Transverse colon (tissue), 4 donors: ENCODE measurements around the gene UGT8. TPM values are rescaled to one million over a fixed set of nuclear protein-coding genes. Genes with fewer than 3 reads are reported as not detected.

ENCODE experiments used
- DNase-seq: peaks from one replicate; pipeline ENCODE4 v3.0.0-alpha.2; 2019
- H3K27ac ChIP-seq, 4 donors: fragments of 200-600 bp; sonication (generic); 2 replicates each; pipeline ENCODE4 v1.5.1; 2016 to 2018; ENCODE audit warnings: inconsistent platforms in 4 of 4
- H3K27me3 ChIP-seq: fragments of 200-600 bp; sonication (generic); 2 replicates; pipeline ENCODE4 v1.5.1; 2017; ENCODE audit warnings: inconsistent platforms
- H3K36me3 ChIP-seq, 4 donors: fragments of 200-600 bp; sonication (generic); 2 replicates each; pipeline ENCODE4 v1.5.1; 2017 to 2019; ENCODE audit warnings: inconsistent platforms in 4 of 4
- H3K4me1 ChIP-seq, 4 donors: fragments of 200-600 bp; sonication (generic); 2 replicates each; pipeline ENCODE4 v1.5.1; 2017 to 2020; ENCODE audit warnings: inconsistent platforms in 4 of 4
- H3K4me3 ChIP-seq, 4 donors: fragments of 200-600 bp; sonication (generic); 1 replicate in 1 of 4; 2 replicates in 3 of 4; pipeline versions ENCODE4 v1.5.1 to v1.6.1; 2017 to 2019; ENCODE audit warnings: inconsistent platforms in 4 of 4
- H3K9me3 ChIP-seq, 2 donors: fragments of 200-600 bp; sonication (generic); 2 replicates each; pipeline ENCODE4 v1.5.1; 2017 to 2019; ENCODE audit warnings: inconsistent platforms in 2 of 2
- EP300 ChIP-seq: sonication (generic); formaldehyde crosslinking; IDR thresholded peaks from one replicate; pipeline ENCODE4 v1.6.1; 2017; ENCODE audit warnings: antibody characterized with exemption, low read depth
- POLR2A ChIP-seq: fragments of 450-650 bp; IDR thresholded peaks from one replicate; pipeline ENCODE4 v1.6.1; 2016; ENCODE audit warnings: antibody characterized with exemption, mild to moderate bottlenecking, moderate library complexity
- POLR2AphosphoS5 ChIP-seq, 3 donors: sonication (generic); formaldehyde crosslinking; IDR thresholded peaks; one replicate each; pipeline ENCODE4 v1.6.1; 2016; ENCODE audit warnings: antibody characterized with exemption in 3 of 3
- WGBS, 2 donors: methylation state at CpG; one replicate each; pipeline ENCODE4 v1.1.5; 2018; ENCODE audit warnings: low coverage in 1 of 2; 5-methylcytosine and 5-hydroxymethylcytosine counted together
- in situ Hi-C, 4 donors: fragments of 200-750 bp; cut with MboI; loops; one replicate each; pipeline versions ENCODE4 v1.15.0 to v1.15.1; 2017; ENCODE audit warnings: low sequenced_read_pairs in 3 of 4, low pct_ligation_motif_present in 1 of 4, low pct_unique_long_range_greater_than_20kb in 1 of 4
- intact Hi-C: fragments of 100-400 bp; cut with DNase I; formaldehyde crosslinking; loops from one replicate; pipeline ENCODE4 v1.15.1; 2023; ENCODE audit warnings: low total_unique reads
- total RNA-seq, 4 donors: library from RNA; depleted of rRNA; stranded (reverse); fragments of >200 nt; gene quantifications; one replicate each; pipeline ENCODE4 v1.1.0, GENCODE V29; 2016
- TF ChIP-seq, protein P1 (sequence below), 5 experiments: fragments of 200-600 bp in 3 of 5; fragments of 450-650 bp in 2 of 5; sonication (generic) in 3 of 5; IDR thresholded peaks; 1 replicate in 2 of 5; 2 replicates in 3 of 5; pipeline ENCODE4 v1.5.1; 2016 to 2017; ENCODE audit warnings: antibody characterized with exemption in 5 of 5, inconsistent platforms in 3 of 5, mild to moderate bottlenecking in 2 of 5, moderate library complexity in 1 of 5

Gene UGT8
- total RNA-seq, 4 donors from 2014 or later = 41.0 to 63.6 (median 55.7) TPM

DNA sequence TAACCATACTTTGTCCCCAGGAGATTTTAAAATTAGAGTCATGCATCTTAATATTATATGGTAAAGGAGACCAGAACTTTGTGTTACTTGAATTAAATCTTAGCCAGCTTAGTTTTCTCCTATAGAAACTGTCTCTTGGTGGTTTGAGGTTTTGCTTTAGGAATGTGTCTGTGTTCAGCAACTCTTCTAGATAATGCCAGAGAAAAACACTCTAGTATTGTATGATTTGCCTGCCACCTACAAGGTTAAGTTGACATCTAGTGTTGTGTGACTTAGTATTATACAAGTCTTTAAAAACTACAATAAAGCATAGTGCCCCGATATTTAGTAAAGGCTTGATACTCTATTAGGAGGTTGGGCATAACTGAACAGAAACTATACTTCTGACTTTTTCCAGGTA is 2.1 kb downstream of the UGT8 start:
- TF ChIP-seq, protein P1, sequence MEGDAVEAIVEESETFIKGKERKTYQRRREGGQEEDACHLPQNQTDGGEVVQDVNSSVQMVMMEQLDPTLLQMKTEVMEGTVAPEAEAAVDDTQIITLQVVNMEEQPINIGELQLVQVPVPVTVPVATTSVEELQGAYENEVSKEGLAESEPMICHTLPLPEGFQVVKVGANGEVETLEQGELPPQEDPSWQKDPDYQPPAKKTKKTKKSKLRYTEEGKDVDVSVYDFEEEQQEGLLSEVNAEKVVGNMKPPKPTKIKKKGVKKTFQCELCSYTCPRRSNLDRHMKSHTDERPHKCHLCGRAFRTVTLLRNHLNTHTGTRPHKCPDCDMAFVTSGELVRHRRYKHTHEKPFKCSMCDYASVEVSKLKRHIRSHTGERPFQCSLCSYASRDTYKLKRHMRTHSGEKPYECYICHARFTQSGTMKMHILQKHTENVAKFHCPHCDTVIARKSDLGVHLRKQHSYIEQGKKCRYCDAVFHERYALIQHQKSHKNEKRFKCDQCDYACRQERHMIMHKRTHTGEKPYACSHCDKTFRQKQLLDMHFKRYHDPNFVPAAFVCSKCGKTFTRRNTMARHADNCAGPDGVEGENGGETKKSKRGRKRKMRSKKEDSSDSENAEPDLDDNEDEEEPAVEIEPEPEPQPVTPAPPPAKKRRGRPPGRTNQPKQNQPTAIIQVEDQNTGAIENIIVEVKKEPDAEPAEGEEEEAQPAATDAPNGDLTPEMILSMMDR (IDR thresholded peaks at IDR 0.05) = no peak
- TF ChIP-seq EP300 = no peak
- no peak for TF ChIP-seq POLR2A
- no peak for TF ChIP-seq POLR2AphosphoS5 (IDR thresholded peaks at IDR 0.05)
- Histone ChIP-seq H3K4me3 (no peak overlapping the region), H3K27me3 (peaks cover 19% of the 10 kb centered on the region), H3K27ac (peak overlapping the region; percentile 80 to 88 (median 86)), H3K36me3 (no peaks in the 10 kb centered on the region), H3K4me1 (peaks cover 0 to 46% (median 17%) of the 10 kb centered on the region in 4 donors), H3K9me3 (no peaks in the 10 kb centered on the region)
- intact Hi-C loops (no loop called here), in situ Hi-C loops (no loop called here)
- 42 to 64% methylated on average over 1 of the region's 1 CpG for WGBS, 2 donors
- no peak for DNase-seq

GRCh38 chr4:114601304-114602052 is 2.9 kb downstream of the UGT8 start:
- TF ChIP-seq EP300 (no peak), POLR2AphosphoS5 (IDR thresholded peaks at IDR 0.05) (no peak), POLR2A (no peak)
- TF ChIP-seq, protein P1 (IDR thresholded peaks at IDR 0.05) = no peak
- WGBS, 2 donors = 38 to 41% methylated on average over 4 to 5 of the region's 5 CpGs
- Histone ChIP-seq H3K27ac (peak overlapping the region in 2 of 4 donors; percentile 88), H3K4me1 (peaks cover 0 to 54% (median 23%) of the 10 kb centered on the region in 4 donors), H3K27me3 (peaks cover 19% of the 10 kb centered on the region), H3K36me3 (no peaks in the 10 kb centered on the region), H3K9me3 (no peaks in the 10 kb centered on the region), H3K4me3 (no peak overlapping the region)
- DNase-seq = no peak
- intact Hi-C loops = no loop called here
- in situ Hi-C loops = no loop called here

DNA sequence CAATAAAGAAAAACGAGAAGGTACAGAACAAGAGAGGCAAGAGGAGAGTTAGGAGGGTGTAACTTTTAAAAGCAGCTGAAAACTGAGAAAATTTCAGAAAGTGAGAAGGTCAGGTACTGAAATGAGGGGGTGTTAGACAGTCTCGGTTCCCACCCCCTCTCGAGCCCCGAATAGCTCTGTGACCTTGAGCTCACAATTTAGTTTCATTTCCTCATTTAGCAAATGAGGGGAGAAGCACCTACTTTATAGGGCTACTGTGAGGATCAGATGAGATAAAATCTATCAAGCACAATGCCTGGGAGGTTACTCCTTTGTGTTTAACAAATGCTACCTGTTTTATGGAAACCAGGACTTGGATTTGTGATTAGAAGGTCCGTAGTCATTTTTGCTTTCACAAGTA is 4.9 kb downstream of the UGT8 start:
- H3K4me3 ChIP-seq = peak overlapping the region in 1 of 4 donors; percentile 8
- peaks cover 2 to 66% (median 30%) of the 10 kb centered on the region in 4 donors for H3K4me1 ChIP-seq
- 42 to 53% methylated on average over 5 of the region's 5 CpGs for WGBS, 2 donors
- intact Hi-C loops (no loop called here), in situ Hi-C loops (no loop called here)
- peak overlapping the region; percentile 36 to 67 (median 48) for H3K27ac ChIP-seq
- H3K9me3 ChIP-seq = no peaks in the 10 kb centered on the region
- DNase-seq = peak; percentile 26
- TF ChIP-seq EP300 = no peak
- no peak for TF ChIP-seq POLR2AphosphoS5 (IDR thresholded peaks at IDR 0.05)
- H3K36me3 ChIP-seq = no peaks in the 10 kb centered on the region
- H3K27me3 ChIP-seq = peaks cover 4% of the 10 kb centered on the region

GRCh38 chr4:114606245-114606644 is 7.6 kb downstream of the UGT8 start:
- no peaks in the 10 kb centered on the region for H3K27me3 ChIP-seq
- H3K36me3 ChIP-seq = no peaks in the 10 kb centered on the region
- intact Hi-C loops (loop anchor here (1.0 kb wide), 1 partner anchor 24 kb away; no protein-coding TSS in a partner anchor), in situ Hi-C loops (no loop called here)
- TF ChIP-seq POLR2A (no peak), EP300 (no peak), POLR2AphosphoS5 (IDR thresholded peaks at IDR 0.05) (no peak)
- TF ChIP-seq, protein P1 (IDR thresholded peaks at IDR 0.05) = no peak
- WGBS, 2 donors = 41 to 48% methylated on average over 2 of the region's 2 CpGs
- H3K4me3 ChIP-seq = no peak overlapping the region
- peaks cover 2 to 62% (median 25%) of the 10 kb centered on the region in 4 donors for H3K4me1 ChIP-seq
- no peaks in the 10 kb centered on the region for H3K9me3 ChIP-seq
- no peak for DNase-seq
- peak overlapping the region; percentile 54 to 71 (median 64) for H3K27ac ChIP-seq
